ENCODE measurements around the gene ANO3.

- TF ChIP-seq CTCF (IDR thresholded peaks at IDR 0.05) (no peak), POLR2A (IDR thresholded peaks at IDR 0.05) (no peak), POLR2AphosphoS5 (IDR thresholded peaks at IDR 0.05; ENCODE audit: insufficient read depth in 1 of 2, low read depth in 1 of 2) (no peak)
Measured at GRCh38 chr11:26483108-26483507, 151.2 kb downstream of the ANO3 start.

Measured in vagina (tissue), 2 donors.